Ectodermal cell (in vitro differentiated cells): Measurements from ENCODE around the gene ATP13A3.

ENCODE experiments used
- H3K27ac ChIP-seq: 2 replicates; pipeline ENCODE4 v1.7.0; 2013; ENCODE audit warnings: mild to moderate bottlenecking, low read depth, low read length; ENCODE audit not compliant: insufficient read depth, poor library complexity, severe bottlenecking
- H3K27me3 ChIP-seq: 2 replicates; pipeline ENCODE4 v1.7.0; 2013; ENCODE audit warnings: mild to moderate bottlenecking, low read length; ENCODE audit not compliant: insufficient read depth, control insufficient read depth, poor library complexity, severe bottlenecking
- H3K36me3 ChIP-seq: one replicate; pipeline ENCODE4 v1.7.0; 2013; ENCODE audit warnings: low read length; ENCODE audit not compliant: control insufficient read depth, insufficient read depth
- H3K4me1 ChIP-seq: one replicate; pipeline ENCODE4 v1.7.0; 2013; ENCODE audit warnings: low read length; ENCODE audit not compliant: control insufficient read depth, insufficient read depth
- H3K4me3 ChIP-seq: 2 replicates; pipeline ENCODE4 v1.7.0; 2013; ENCODE audit warnings: low read depth, low read length, control low read depth; ENCODE audit not compliant: insufficient read depth
- H3K9me3 ChIP-seq: 2 replicates; pipeline ENCODE4 v1.7.0; 2013; ENCODE audit warnings: mild to moderate bottlenecking, low read length, moderate library complexity; ENCODE audit not compliant: control insufficient read depth
- WGBS, 2 experiments: methylation state at CpG; one replicate each; pipeline ENCODE4 v1.1.7; 2013; ENCODE audit warnings: missing lambda C conversion rate in 2 of 2; 5-methylcytosine and 5-hydroxymethylcytosine counted together

ATP13A3 gene

GRCh38 chr3:194422188-194422587 is 64.6 kb downstream of the ATP13A3 start:
- Histone ChIP-seq H3K9me3 (no peaks in the 10 kb centered on the region), H3K4me1 (no peaks in the 10 kb centered on the region), H3K27me3 (no peaks in the 10 kb centered on the region), H3K27ac (no peak overlapping the region), H3K4me3 (no peak overlapping the region), H3K36me3 (peaks cover 20% of the 10 kb centered on the region)

GRCh38 chr3:194418671-194419070 is 68.1 kb downstream of the ATP13A3 start:
- Histone ChIP-seq H3K36me3 (peaks cover 15% of the 10 kb centered on the region), H3K9me3 (no peaks in the 10 kb centered on the region), H3K27ac (no peak overlapping the region), H3K4me1 (no peaks in the 10 kb centered on the region), H3K4me3 (no peak overlapping the region), H3K27me3 (no peaks in the 10 kb centered on the region)
- WGBS, 2 experiments = 96 to 100% methylated on average over 2 of the region's 2 CpGs

- 86 to 92% methylated on average over 7 of the region's 7 CpGs for WGBS, 2 experiments
- Histone ChIP-seq H3K4me3 (no peak overlapping the region), H3K27ac (no peak overlapping the region), H3K27me3 (no peaks in the 10 kb centered on the region), H3K36me3 (peaks cover 4% of the 10 kb centered on the region), H3K9me3 (no peaks in the 10 kb centered on the region), H3K4me1 (peaks cover 5% of the 10 kb centered on the region)
These were observed 79.4 kb downstream of the ATP13A3 start for GRCh38 chr3:194407423-194407822.

- Histone ChIP-seq H3K4me3 (no peak overlapping the region), H3K36me3 (peaks cover 4% of the 10 kb centered on the region), H3K27me3 (no peaks in the 10 kb centered on the region), H3K4me1 (peaks cover 5% of the 10 kb centered on the region), H3K27ac (no peak overlapping the region), H3K9me3 (no peaks in the 10 kb centered on the region)
- WGBS, 2 experiments = 87 to 94% methylated on average over 2 of the region's 2 CpGs
These were observed 81.0 kb downstream of the ATP13A3 start for GRCh38 chr3:194405766-194406165.

- H3K4me1 ChIP-seq = peaks cover 5% of the 10 kb centered on the region
- peaks cover 4% of the 10 kb centered on the region for H3K27me3 ChIP-seq
- 68 to 75% methylated on average over 10 of the region's 10 CpGs for WGBS, 2 experiments
- H3K36me3 ChIP-seq = peaks cover 4% of the 10 kb centered on the region
- H3K9me3 ChIP-seq = no peaks in the 10 kb centered on the region
- H3K4me3 ChIP-seq = no peak overlapping the region
- no peak overlapping the region for H3K27ac ChIP-seq
These were observed 82.2 kb downstream of the ATP13A3 start for GRCh38 chr3:194404365-194405140.

- Histone ChIP-seq H3K4me3 (no peak overlapping the region), H3K4me1 (peaks cover 9% of the 10 kb centered on the region), H3K36me3 (peaks cover 4% of the 10 kb centered on the region), H3K27me3 (peaks cover 31% of the 10 kb centered on the region), H3K27ac (no peak overlapping the region), H3K9me3 (no peaks in the 10 kb centered on the region)
- 80 to 84% methylated on average over 8 of the region's 8 CpGs for WGBS, 2 experiments
These were observed 84.9 kb downstream of the ATP13A3 start for GRCh38 chr3:194401868-194402329.

- Histone ChIP-seq H3K27me3 (peaks cover 36% of the 10 kb centered on the region), H3K4me3 (no peak overlapping the region), H3K9me3 (no peaks in the 10 kb centered on the region), H3K27ac (no peak overlapping the region), H3K36me3 (peaks cover 4% of the 10 kb centered on the region), H3K4me1 (peaks cover 9% of the 10 kb centered on the region)
- WGBS, 2 experiments = 91 to 94% methylated on average over 9 of the region's 9 CpGs
These were observed 85.5 kb downstream of the ATP13A3 start for GRCh38 chr3:194401346-194401745.

GRCh38 chr3:194399874-194400411 is 86.9 kb downstream of the ATP13A3 start:
- Histone ChIP-seq H3K9me3 (no peaks in the 10 kb centered on the region), H3K27me3 (peaks cover 50% of the 10 kb centered on the region), H3K4me3 (no peak overlapping the region), H3K27ac (no peak overlapping the region), H3K36me3 (no peaks in the 10 kb centered on the region), H3K4me1 (peaks cover 9% of the 10 kb centered on the region)
- WGBS, 2 experiments = 93 to 94% methylated on average over 15 of the region's 15 CpGs

GRCh38 chr3:194399166-194399565 is 87.6 kb downstream of the ATP13A3 start, which contains the start of gene GP5:
GP5 (minus strand) TSS chr3:194399266; CDS start chr3:194398282, 984 bp downstream.
- Histone ChIP-seq H3K27me3 (peaks cover 58% of the 10 kb centered on the region), H3K4me3 (peak within 1 kb of the TSS; percentile 25), H3K36me3 (no peaks in the 10 kb centered on the region), H3K9me3 (no peaks in the 10 kb centered on the region), H3K27ac (no peak within 1 kb of the TSS), H3K4me1 (peaks cover 9% of the 10 kb centered on the region)
- WGBS, 2 experiments = 87 to 95% methylated on average over 2 of the region's 2 CpGs

- 11% methylated on average over 38 of the region's 38 CpGs for WGBS, 2 experiments
- Histone ChIP-seq H3K27me3 (peaks cover 60% of the 10 kb centered on the region), H3K9me3 (no peaks in the 10 kb centered on the region), H3K4me3 (peak overlapping the region; percentile 25), H3K4me1 (peaks cover 9% of the 10 kb centered on the region), H3K36me3 (no peaks in the 10 kb centered on the region), H3K27ac (no peak overlapping the region)
These were observed 89.0 kb downstream of the ATP13A3 start for GRCh38 chr3:194397757-194398312.
